GM15510 (cell line): Measurements from ENCODE around the gene ANXA6.

Experiments
- POLR2A ChIP-seq: IDR thresholded peaks from 3 replicates; pipeline ENCODE4 v1.6.1; 2011; ENCODE audit warnings: borderline replicate concordance; ENCODE audit not compliant: insufficient read length; ENCODE audit errors: extremely low read depth

ANXA6 gene

GRCh38 chr5:151130922-151131891 is 26.4 kb downstream of the ANXA6 start:
- no peak for TF ChIP-seq POLR2A

- no peak for TF ChIP-seq POLR2A
Observed at GRCh38 chr5:151130235-151130921, 27.2 kb downstream of the ANXA6 start.

- no peak for TF ChIP-seq POLR2A
Observed at GRCh38 chr5:151128817-151129216, 28.8 kb downstream of the ANXA6 start.

- no peak for TF ChIP-seq POLR2A
Observed at GRCh38 chr5:151127926-151128325, 29.7 kb downstream of the ANXA6 start.

GRCh38 chr5:151126199-151126645 is 31.4 kb downstream of the ANXA6 start:
- TF ChIP-seq POLR2A: no peak

- no peak for TF ChIP-seq POLR2A
Observed at GRCh38 chr5:151125421-151125820, 32.2 kb downstream of the ANXA6 start.

- TF ChIP-seq POLR2A: no peak
Observed at GRCh38 chr5:151123897-151124751, 33.5 kb downstream of the ANXA6 start.

GRCh38 chr5:151122828-151123227 is 34.8 kb downstream of the ANXA6 start:
- TF ChIP-seq POLR2A: no peak

GRCh38 chr5:151121665-151122064 is 35.9 kb downstream of the ANXA6 start:
- no peak for TF ChIP-seq POLR2A

GRCh38 chr5:151121095-151121494 is 36.5 kb downstream of the ANXA6 start:
- no peak for TF ChIP-seq POLR2A

GRCh38 chr5:151118913-151119575 is 38.5 kb downstream of the ANXA6 start:
- no peak for TF ChIP-seq POLR2A

GRCh38 chr5:151115272-151115905 is 42.2 kb downstream of the ANXA6 start:
- no peak for TF ChIP-seq POLR2A

- no peak for TF ChIP-seq POLR2A
Observed at GRCh38 chr5:151113651-151114050, 43.9 kb downstream of the ANXA6 start.

GRCh38 chr5:151110992-151111391 is 46.6 kb downstream of the ANXA6 start:
- TF ChIP-seq POLR2A: no peak

GRCh38 chr5:151110122-151110681 is 47.4 kb downstream of the ANXA6 start:
- no peak for TF ChIP-seq POLR2A
